Muscle layer of duodenum (tissue), 2 donors: ENCODE measurements around the gene MARVELD2.
"Not testable (repeated sequence)": the region's sequence is repeated elsewhere in the genome, so short reads cannot be mapped to it uniquely, and the experiment has no call there.

ENCODE experiments used
- H3K27ac ChIP-seq: one replicate; pipeline ENCODE4 v1.7.0; 2013; ENCODE audit warnings: mild to moderate bottlenecking, low read length
- H3K27me3 ChIP-seq: one replicate; pipeline ENCODE4 v1.7.0; 2013; ENCODE audit warnings: low read depth, mild to moderate bottlenecking, control low read depth, low read length
- H3K36me3 ChIP-seq, 2 donors: one replicate each; pipeline ENCODE4 v1.7.0; 2013; ENCODE audit warnings: low read length in 2 of 2, control low read depth in 1 of 2, mild to moderate bottlenecking in 1 of 2; ENCODE audit not compliant: insufficient read depth in 2 of 2, control insufficient read depth in 1 of 2
- H3K4me1 ChIP-seq, 2 donors: one replicate each; pipeline ENCODE4 v1.7.0; 2013; ENCODE audit warnings: low read length in 2 of 2, mild to moderate bottlenecking in 2 of 2, control low read depth in 1 of 2, moderate library complexity in 1 of 2; ENCODE audit not compliant: insufficient read depth in 2 of 2, control insufficient read depth in 1 of 2
- H3K4me3 ChIP-seq, 2 donors: one replicate each; pipeline ENCODE4 v1.7.0; 2013; ENCODE audit warnings: low read length in 2 of 2, low read depth in 1 of 2, mild to moderate bottlenecking in 1 of 2
- H3K9me3 ChIP-seq, 2 donors: one replicate each; pipeline ENCODE4 v1.7.0; 2013; ENCODE audit warnings: low read length in 2 of 2, control low read depth in 1 of 2, mild to moderate bottlenecking in 1 of 2; ENCODE audit not compliant: control insufficient read depth in 1 of 2
- donor health status: healthy.

MARVELD2 gene

DNA sequence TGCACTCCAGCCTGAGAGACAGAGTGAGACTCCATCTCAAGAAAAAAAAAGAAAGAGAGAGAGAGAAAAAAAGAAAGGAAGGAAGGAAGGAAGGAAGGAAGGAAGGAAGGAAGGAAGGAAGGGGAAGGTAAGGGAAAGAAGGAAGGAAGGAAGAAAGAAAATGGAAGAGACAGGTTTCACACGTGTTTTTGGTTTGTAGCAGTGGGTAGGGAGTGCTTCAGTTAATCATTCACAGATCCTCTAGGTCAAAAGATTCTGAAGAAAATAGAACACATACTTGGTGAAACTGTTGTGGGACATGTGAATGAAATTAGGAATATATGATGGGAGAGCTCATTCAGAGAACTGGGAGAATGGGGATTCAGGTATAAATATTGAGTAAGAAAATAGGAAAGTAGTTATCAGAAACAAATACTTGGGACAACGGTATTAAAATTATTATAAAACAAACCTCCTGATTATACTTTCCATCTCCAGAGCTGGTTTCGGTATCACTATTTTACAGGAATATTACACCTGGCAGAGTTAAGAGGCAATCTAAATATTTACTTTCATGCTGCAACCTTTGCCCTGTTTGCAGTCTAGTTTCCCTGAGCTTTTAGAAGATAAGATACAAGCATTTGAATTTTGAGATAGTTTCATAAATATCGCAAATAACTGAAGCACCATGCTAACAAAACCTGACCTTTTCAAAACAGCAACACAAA lies 37.2 kb downstream of the MARVELD2 start:
- Histone ChIP-seq H3K4me3 (no peak overlapping the region), H3K27me3 (no peaks in the 10 kb centered on the region), H3K9me3 (no peaks in the 10 kb centered on the region), H3K36me3 (no peaks in the 10 kb centered on the region), H3K27ac (peak overlapping the region; percentile 49), H3K4me1 (no peaks in the 10 kb centered on the region)

DNA sequence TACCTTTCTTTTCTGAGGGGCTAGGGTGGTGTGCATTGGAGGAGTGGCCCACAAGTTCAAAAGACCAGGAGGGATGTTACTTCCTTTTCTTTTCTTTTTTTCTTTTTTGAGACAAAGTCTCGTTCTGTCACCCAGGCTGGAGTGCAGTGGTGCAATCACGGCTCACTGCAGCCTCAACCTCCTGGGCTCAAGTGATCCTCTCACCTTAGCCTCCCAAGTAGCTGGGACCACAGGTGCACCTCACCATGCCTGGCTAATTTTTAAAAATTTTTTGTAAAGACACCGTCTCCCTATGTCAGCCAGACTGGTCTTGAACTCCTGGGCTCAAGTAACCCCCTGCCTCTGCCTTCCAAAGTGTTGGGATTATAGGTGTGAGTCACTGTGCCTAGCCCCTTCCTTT lies 38.6 kb downstream of the MARVELD2 start:
- not testable (repeated sequence) for H3K4me1 ChIP-seq, H3K36me3 ChIP-seq, H3K27me3 ChIP-seq, H3K4me3 ChIP-seq, H3K9me3 ChIP-seq, H3K27ac ChIP-seq

DNA sequence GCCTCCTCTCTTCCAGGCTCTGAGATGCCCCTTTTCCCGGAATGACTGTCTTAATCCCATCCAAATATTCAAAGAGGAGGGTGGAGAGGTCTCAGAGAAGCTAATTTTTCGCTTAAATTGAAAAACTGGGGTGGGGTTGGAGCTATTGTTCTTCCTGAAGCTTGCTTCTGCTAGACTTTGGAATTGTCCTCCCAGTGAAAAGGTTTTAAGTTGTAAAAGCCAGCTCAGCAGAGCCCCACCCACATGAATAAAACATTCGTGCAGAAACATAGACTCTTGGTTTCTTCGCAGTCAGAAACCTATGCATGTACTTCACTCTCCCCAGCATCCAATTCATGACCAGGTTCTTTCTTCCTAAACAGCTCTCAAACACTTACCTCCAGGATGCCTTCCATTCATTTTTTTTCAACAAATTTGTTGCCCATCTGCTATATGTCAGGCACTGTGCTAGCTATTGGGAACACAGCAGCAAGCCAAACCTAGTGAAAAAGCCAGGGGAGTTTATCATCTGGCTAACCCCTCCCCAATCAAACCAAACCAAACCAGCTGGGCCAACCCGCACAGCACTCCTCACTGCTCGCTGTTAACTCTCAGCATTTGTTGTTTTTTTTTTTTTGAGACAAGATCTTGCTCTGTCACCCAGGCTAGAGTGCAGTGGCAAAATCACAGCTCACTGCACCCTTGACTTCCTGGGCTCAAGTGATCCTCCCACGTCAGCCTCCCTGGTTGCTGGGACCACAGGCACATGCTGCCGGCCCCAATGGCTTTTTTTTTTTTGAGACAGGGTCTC lies 39.7 kb downstream of the MARVELD2 start:
- peak overlapping the region; percentile 71 for H3K27ac ChIP-seq
- no peaks in the 10 kb centered on the region for H3K27me3 ChIP-seq
- no peaks in the 10 kb centered on the region for H3K9me3 ChIP-seq
- no peaks in the 10 kb centered on the region for H3K4me1 ChIP-seq
- H3K4me3 ChIP-seq, result no peak overlapping the region
- H3K36me3 ChIP-seq, result no peaks in the 10 kb centered on the region

DNA sequence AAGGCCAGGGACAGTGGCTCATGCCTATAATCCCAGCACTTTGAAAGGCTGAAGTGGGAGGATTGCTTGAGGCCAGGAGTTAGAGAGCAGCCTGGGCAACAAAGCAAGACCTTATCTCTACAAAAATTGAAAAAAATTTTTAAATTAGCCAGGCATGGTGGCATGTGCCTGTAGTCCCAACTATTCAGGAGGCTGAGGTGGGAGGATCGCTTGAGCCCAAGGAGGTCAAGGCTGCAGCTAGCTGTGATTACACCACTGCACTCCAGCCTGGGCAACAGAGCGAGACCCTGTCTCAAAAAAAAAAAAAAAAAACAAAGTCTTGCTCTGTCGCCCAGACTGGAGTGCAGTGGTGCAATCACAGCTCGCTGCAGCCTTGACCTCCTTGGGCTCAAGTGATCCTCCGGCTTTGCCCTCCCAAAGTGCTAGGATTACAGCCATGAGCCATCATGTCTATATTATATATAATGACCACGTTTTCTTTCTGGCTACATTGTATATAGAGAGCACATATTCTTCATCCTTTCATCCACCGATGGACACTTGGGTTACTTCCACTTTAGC lies 40.6 kb downstream of the MARVELD2 start:
- H3K4me3 ChIP-seq, H3K27me3 ChIP-seq, H3K9me3 ChIP-seq, H3K36me3 ChIP-seq, H3K27ac ChIP-seq, H3K4me1 ChIP-seq: not testable (repeated sequence)

DNA sequence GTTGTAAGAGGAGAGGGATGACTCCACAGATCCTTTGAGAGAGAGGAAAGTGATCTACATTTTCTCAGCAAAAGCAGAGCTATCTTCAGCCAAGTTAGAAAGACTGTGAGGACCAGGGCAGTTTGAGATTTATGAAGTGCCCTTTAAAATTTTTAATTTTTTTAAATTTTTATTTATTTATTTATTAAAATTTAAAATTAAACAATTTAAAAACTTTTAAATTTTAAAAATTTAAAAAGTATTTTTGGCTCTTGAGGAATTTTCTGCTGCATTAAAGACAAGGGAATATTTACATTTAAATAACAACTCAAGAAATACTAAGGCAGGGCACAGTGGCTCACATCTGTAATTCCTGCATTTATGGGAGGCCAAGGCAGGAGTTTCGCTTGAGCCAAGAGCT lies 47.3 kb downstream of the MARVELD2 start:
- H3K27ac ChIP-seq, result no peak overlapping the region
- H3K9me3 ChIP-seq, result no peaks in the 10 kb centered on the region
- no peak overlapping the region for H3K4me3 ChIP-seq
- H3K27me3 ChIP-seq, result no peaks in the 10 kb centered on the region
- H3K4me1 ChIP-seq, result no peaks in the 10 kb centered on the region
- H3K36me3 ChIP-seq, result no peaks in the 10 kb centered on the region

DNA sequence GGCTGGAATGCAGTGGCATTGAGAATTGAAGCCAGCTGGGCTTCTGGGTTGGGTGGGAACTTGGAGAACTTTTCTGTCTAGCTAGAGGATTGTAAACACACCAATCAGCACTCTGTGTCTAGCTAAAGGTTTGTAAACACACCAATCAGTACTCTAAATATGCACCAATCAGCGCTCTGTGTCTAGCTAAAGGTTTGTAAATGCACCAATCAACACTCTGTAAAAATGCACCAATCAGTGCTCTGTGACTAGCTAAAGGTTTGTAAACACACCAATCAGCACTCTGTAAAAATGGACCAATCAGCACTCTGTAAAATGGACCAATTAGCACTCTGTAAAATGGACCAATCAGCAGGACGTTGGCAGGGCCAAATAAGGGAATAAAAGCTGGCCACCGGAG lies 51.5 kb downstream of the MARVELD2 start:
- not testable (repeated sequence) for H3K36me3 ChIP-seq, H3K4me3 ChIP-seq, H3K9me3 ChIP-seq, H3K27me3 ChIP-seq, H3K27ac ChIP-seq, H3K4me1 ChIP-seq

DNA sequence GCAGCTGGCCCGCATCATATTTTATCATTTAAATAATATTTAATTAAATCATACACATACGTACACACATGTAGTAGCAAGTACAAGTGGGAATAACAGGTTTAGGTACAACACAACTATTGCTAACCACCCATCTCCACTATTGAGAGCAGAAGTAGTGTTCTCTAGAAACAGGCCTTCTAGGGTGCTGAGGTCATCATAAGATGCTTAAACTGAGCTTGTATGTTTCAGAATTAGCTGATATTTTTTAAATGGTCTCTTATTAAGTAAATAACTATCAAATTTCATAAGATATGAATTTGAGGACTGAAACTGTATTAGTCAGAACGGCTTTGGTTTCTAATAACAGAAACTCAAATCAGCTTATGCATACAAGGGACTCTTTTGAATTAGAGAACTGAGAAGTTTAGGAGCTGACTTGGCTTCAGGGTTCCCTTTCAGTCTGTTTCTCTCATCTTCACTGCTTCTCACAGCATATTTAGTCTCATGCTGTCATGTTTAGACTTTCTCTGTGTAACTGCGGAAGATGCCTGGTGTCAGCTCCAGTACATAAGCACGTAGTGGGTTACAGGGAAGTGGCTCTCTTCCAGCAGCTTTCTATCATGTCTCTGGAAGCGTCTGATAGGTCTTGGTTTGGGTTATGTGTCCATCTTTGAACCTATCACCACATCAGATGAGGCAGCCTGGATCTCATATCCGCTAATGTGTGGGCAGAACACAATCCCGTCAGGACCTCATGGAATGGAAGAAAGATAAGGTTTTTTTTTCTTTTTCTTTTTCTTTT lies 52.7 kb downstream of the MARVELD2 start:
- Histone ChIP-seq H3K9me3 (no peaks in the 10 kb centered on the region), H3K27me3 (no peaks in the 10 kb centered on the region), H3K4me3 (no peak overlapping the region), H3K27ac (no peak overlapping the region), H3K4me1 (no peaks in the 10 kb centered on the region), H3K36me3 (no peaks in the 10 kb centered on the region)

DNA sequence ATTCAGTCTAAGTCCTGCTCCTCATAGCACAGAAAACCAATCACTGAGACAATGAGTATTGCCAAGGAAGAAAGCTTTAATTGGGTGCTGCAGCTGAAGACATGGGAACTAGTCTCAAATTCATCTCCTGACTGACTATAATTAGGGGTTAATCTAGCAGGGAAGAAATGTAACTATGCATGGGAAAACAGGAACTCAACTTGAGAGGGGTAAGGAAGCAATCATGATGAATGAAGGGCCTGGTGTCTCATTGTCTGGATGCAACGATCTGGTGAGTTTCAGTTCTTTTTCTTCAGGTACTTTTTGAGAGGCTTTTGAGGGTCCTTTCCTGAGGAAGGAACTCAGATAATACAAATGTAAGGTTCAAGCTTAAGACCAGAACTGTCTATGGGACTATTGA lies 53.7 kb downstream of the MARVELD2 start:
- no peaks in the 10 kb centered on the region for H3K36me3 ChIP-seq
- no peaks in the 10 kb centered on the region for H3K4me1 ChIP-seq
- no peaks in the 10 kb centered on the region for H3K27me3 ChIP-seq
- H3K9me3 ChIP-seq, result no peaks in the 10 kb centered on the region
- H3K27ac ChIP-seq, result no peak overlapping the region
- H3K4me3 ChIP-seq, result no peak overlapping the region

DNA sequence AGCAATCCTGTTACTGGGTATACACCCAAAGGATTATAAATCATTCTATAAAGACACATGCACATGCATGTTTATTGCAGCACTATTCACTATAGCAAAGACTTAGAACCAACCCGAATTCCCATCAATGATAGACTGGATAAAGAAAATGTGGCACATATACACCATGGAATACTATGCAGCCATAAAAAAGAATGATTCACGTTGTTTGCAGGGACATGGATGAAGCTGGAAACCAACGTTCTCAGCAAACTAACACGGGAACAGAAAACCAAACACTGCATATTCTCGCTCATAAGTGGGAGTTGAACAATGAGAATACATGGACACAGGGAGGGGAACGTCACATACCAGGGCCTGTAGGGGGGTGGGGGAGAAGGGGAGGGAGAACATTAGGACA lies 56.6 kb downstream of the MARVELD2 start:
- H3K36me3 ChIP-seq, H3K9me3 ChIP-seq, H3K27ac ChIP-seq, H3K27me3 ChIP-seq, H3K4me1 ChIP-seq, H3K4me3 ChIP-seq: not testable (repeated sequence)

DNA sequence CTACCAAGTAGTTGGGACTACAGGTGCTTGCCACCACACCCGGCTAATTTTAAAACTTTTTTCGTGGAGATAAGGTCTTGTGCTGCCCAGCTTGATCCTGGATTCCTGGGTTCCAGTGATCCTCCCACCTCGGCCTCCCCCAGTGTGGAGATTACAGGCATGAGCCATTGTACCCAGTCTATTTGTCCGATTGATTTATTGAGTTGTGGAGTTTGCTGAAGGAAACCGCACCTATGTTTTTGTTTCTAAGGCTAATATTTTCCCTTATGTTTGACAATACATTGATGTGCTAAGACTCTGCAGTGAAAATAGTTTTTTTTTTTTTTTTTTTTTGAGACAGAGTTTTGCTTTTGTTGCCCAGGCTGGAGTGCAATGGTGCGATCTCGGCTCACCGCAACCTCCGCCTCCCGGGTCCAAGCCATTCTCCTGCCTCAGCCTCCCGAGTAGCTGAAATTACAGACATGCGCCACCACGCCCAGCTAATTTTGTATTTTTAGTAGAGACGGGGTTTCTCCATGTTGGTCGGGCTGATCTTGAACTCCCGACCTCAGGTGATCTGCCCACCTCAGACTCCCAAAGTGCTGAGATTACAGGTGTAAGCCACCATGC lies 57.7 kb downstream of the MARVELD2 start:
- not testable (repeated sequence) for H3K27ac ChIP-seq, H3K4me3 ChIP-seq, H3K36me3 ChIP-seq, H3K4me1 ChIP-seq, H3K27me3 ChIP-seq, H3K9me3 ChIP-seq

DNA sequence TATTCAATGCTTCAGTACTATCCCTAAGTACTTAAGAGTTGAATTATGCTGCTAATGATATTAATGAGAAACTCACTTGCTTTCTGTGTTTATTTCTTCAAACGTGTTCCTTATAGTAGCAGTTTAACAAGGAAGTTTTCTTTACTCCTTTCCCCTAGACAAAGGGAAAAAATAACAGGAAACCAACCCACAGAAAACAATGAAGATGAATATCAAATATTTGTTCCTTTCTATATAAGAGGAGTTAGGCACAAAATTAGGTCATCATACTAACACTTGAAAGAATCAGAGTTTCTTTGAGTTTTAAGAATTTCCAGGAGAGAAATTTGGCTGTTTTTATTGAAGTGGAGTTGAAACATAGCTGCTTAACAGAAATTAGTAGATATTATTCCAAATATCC lies 62.3 kb downstream of the MARVELD2 start:
- Histone ChIP-seq H3K9me3 (no peaks in the 10 kb centered on the region), H3K27me3 (no peaks in the 10 kb centered on the region), H3K36me3 (no peaks in the 10 kb centered on the region), H3K4me3 (no peak overlapping the region), H3K4me1 (no peaks in the 10 kb centered on the region), H3K27ac (no peak overlapping the region)
